Right lobe of liver (tissue), 4 donors: Measurements from ENCODE around the gene PRKCZ.

Source experiments
- POLR2A ChIP-seq: fragments of 450-650 bp; IDR thresholded peaks from one replicate; pipeline ENCODE4 v1.6.1; 2017; ENCODE audit warnings: antibody characterized with exemption, mild to moderate bottlenecking
- TF ChIP-seq, protein P1 (sequence below), 4 donors: fragments of 200-600 bp in 3 of 4; fragments of 450-650 bp in 1 of 4; IDR thresholded peaks; one replicate each; pipeline versions ENCODE4 v1.5.1 to v1.8.0; 2016 to 2022; ENCODE audit warnings: antibody characterized with exemption in 4 of 4, mild to moderate bottlenecking in 2 of 4
- donor health status: DM: no; HTN: no; CAD: no.
- donor health status: DM: no; HTN: no; CAD: no.
- donor health status: DM: no; HTN: yes; CAD: no.

DNA sequence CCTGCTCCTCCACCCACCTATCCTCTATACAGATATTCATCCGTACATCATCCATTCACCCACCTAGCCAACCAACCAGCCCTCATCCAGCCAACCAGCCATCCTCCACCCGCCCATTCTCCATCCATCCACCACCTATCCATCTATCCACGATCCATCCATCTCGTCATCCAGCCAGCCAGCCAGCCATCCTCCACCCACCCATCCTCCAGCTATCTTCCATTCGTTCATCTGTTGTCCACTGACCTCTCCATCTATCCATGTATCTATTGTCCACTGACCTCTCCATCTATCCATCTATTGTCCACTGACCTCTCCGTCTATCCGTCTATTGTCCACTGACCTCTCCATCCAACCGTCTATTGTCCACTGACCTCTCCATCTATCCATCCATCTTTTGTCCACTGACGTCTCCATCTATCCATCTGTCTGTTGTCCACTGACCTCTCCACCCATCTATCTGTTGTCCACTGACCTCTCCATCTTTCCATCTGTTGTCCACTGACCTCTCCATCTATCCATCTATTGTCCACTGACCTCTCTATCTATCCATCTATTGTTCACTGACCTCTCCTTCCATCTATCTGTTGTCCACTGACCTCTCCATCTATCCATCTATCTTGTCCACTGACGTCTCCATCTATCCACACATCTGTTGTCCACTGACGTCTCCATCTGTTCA is 96.8 kb downstream of the PRKCZ start:
- no peak for TF ChIP-seq POLR2A
- TF ChIP-seq, protein P1, sequence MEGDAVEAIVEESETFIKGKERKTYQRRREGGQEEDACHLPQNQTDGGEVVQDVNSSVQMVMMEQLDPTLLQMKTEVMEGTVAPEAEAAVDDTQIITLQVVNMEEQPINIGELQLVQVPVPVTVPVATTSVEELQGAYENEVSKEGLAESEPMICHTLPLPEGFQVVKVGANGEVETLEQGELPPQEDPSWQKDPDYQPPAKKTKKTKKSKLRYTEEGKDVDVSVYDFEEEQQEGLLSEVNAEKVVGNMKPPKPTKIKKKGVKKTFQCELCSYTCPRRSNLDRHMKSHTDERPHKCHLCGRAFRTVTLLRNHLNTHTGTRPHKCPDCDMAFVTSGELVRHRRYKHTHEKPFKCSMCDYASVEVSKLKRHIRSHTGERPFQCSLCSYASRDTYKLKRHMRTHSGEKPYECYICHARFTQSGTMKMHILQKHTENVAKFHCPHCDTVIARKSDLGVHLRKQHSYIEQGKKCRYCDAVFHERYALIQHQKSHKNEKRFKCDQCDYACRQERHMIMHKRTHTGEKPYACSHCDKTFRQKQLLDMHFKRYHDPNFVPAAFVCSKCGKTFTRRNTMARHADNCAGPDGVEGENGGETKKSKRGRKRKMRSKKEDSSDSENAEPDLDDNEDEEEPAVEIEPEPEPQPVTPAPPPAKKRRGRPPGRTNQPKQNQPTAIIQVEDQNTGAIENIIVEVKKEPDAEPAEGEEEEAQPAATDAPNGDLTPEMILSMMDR (IDR thresholded peaks at IDR 0.05): no peak
